Thoracic aorta endothelial cell (primary cell): ENCODE results near the gene SSC4D. TPM values are rescaled to one million over a fixed set of nuclear protein-coding genes. Genes with fewer than 3 reads are reported as not detected.

Experiments used
- total RNA-seq: library from RNA; depleted of rRNA; stranded (reverse); fragments of >200 nt; gene quantifications from 2 replicates; pipeline ENCODE4 v1.2.3, GENCODE V29; 2012

The SSC4D gene
- total RNA-seq, result 0.13 and 0.14 TPM in 2 replicates

GRCh38 chr7:76409537-76409936 is at the start of gene SSC4D:
Gene SSC4D (minus strand): TSS chr7:76409697. CDS start chr7:76404439, 5,258 bp downstream.

GRCh38 chr7:76424413-76425111 is 15.1 kb upstream of the SSC4D start, which contains the start of gene ZP3:
Gene ZP3 (plus strand): TSS chr7:76424950. CDS start chr7:76424965, 15 bp downstream.

GRCh38 chr7:76358481-76359110 is 50.9 kb downstream of the SSC4D start, which contains the start of gene YWHAG:
Gene YWHAG (minus strand): TSS chr7:76358991. CDS start chr7:76358808, 183 bp downstream.

Other genes starting within 250 kb of the SSC4D start
- gene SRRM3, start 207.8 kb downstream of the SSC4D start, total RNA-seq, result 0.80 and 0.86 TPM in 2 replicates
- gene HSPB1, start 107.0 kb downstream of the SSC4D start, total RNA-seq, result 184 and 197 TPM in 2 replicates
- gene YWHAG, start 50.7 kb downstream of the SSC4D start, total RNA-seq, result 213 and 249 TPM in 2 replicates
- 0.53 and 3.1 TPM in 2 replicates for gene ZP3, start 15.3 kb upstream of the SSC4D start, total RNA-seq
- 5.3 and 6.5 TPM in 2 replicates for gene DTX2, start 52.0 kb upstream of the SSC4D start, total RNA-seq
- gene UPK3B, start 100.9 kb upstream of the SSC4D start, total RNA-seq, result 0.13 TPM in 1 of 2 replicates, not detected in the other
- not detected in 2 replicates for gene SPDYE16, start 133.6 kb upstream of the SSC4D start, total RNA-seq
- gene POMZP3, start 217.6 kb upstream of the SSC4D start, total RNA-seq, result 10.8 and 15.0 TPM in 2 replicates